Subcutaneous adipose tissue (tissue), 4 donors: ENCODE data around the gene KCNIP1. TPM values are rescaled to one million over a fixed set of nuclear protein-coding genes. Genes with fewer than 3 reads are reported as not detected.

Source experiments
- CTCF ChIP-seq: fragments of 450-650 bp; IDR thresholded peaks from one replicate; pipeline ENCODE4 v1.5.1; 2016; ENCODE audit warnings: low read depth, mild to moderate bottlenecking, control low read depth, antibody characterized with exemption, moderate library complexity
- total RNA-seq, 4 donors: library from RNA; depleted of rRNA; stranded (reverse); fragments of >200 nt; gene quantifications; one replicate each; pipeline ENCODE4 v1.1.0, GENCODE V29; 2016

Gene KCNIP1
- total RNA-seq, 4 donors from 2014 or later, result 6.4 TPM; not detected in 3

GRCh38 chr5:170476704-170477103, 27.1 kb upstream of the KCNIP1 start:
- no peak for TF ChIP-seq CTCF

- no peak for TF ChIP-seq CTCF
These were observed 25.9 kb upstream of the KCNIP1 start for GRCh38 chr5:170477906-170478305.

GRCh38 chr5:170478306-170478705, 25.5 kb upstream of the KCNIP1 start:
- no peak for TF ChIP-seq CTCF

GRCh38 chr5:170479484-170479883, 24.3 kb upstream of the KCNIP1 start:
- no peak for TF ChIP-seq CTCF

- TF ChIP-seq CTCF, result no peak
These were observed 23.6 kb upstream of the KCNIP1 start for GRCh38 chr5:170480260-170480659.

- no peak for TF ChIP-seq CTCF
These were observed 22.0 kb upstream of the KCNIP1 start for GRCh38 chr5:170481849-170482248.

GRCh38 chr5:170482511-170482910, 21.3 kb upstream of the KCNIP1 start:
- TF ChIP-seq CTCF, result no peak
